Left lobe of liver (tissue), 2 donors: Measurements from ENCODE around the gene CSAG1. TPM values are rescaled to one million over a fixed set of nuclear protein-coding genes. Genes with fewer than 3 reads are reported as not detected.
"Not testable (repeated sequence)": the region's sequence is repeated elsewhere in the genome, so short reads cannot be mapped to it uniquely, and the experiment has no call there.

Source experiments
- ATAC-seq: fragments of 200-7000 bp; cut with Tn5 transposase; one replicate; pipeline ENCODE4 v1.9.1; 2020; ENCODE audit warnings: mild to moderate bottlenecking, moderate library complexity
- DNase-seq: peaks from one replicate; pipeline ENCODE4 v3.0.0-alpha.2; 2020; ENCODE audit warnings: low spot score
- total RNA-seq: library from RNA; stranded (reverse); gene quantifications from one replicate; pipeline ENCODE4 v1.2.1, GENCODE V29; 2021
- donor health status: DM: no; HTN: no; CAD: no; lungs with moderate emphysema.
- donor health status: DM: no; HTN: yes; CAD: no.

Gene CSAG1
- total RNA-seq, 1 donor from 2014 or later = not detected

DNA sequence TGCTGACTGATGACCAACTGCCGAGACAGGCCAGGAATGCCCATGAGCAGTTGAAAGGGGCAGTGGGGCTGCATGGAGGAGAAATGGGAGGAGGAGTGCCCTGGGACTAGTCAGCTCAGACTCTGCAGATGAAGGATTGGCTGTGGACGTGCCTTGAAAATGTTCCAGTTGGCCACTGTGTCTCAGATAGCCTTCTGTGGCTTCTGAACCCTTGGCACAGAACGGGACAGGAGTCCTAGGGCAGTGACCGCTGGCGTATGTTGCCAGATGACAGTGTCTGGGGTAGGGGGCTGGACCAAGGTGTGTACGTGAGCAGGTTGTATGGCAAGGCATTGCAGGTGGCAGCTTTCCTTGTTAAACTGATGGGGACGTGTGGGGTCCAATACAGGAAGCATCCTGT is 27.0 kb downstream of the CSAG1 start:
- ATAC-seq = peak; percentile 99
- not testable (repeated sequence) for DNase-seq

DNA sequence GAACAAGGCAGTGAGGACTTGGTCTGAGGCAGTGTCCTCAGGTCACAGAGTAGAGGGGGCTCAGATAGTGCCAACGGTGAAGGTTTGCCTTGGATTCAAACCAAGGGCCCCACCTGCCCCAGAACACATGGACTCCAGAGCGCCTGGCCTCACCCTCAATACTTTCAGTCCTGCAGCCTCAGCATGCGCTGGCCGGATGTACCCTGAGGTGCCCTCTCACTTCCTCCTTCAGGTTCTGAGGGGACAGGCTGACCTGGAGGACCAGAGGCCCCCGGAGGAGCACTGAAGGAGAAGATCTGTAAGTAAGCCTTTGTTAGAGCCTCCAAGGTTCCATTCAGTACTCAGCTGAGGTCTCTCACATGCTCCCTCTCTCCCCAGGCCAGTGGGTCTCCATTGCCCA is 33.1 kb downstream of the CSAG1 start:
- DNase-seq = not testable (repeated sequence)

GRCh38 chrX:152697952-152698931 is 35.3 kb downstream of the CSAG1 start, which contains the start of gene MAGEA3:
TSS of gene MAGEA3 (plus strand) at chrX:152698794. CDS start at chrX:152700833, 2,039 bp downstream.
- ATAC-seq, DNase-seq: not testable (repeated sequence)

More for the DNA sequence above, 33.1 kb downstream of the CSAG1 start:
- not testable (repeated sequence) for ATAC-seq

GRCh38 chrX:152681012-152681411 is 52.5 kb downstream of the CSAG1 start:
- peak; percentile 86 for ATAC-seq
- not testable (repeated sequence) for DNase-seq

Other genes with a start within 250 kb of the CSAG1 start
- not detected for gene GABRQ, start 95.8 kb downstream of the CSAG1 start, total RNA-seq
- gene MAGEA3, start 34.9 kb downstream of the CSAG1 start, total RNA-seq = not detected
- not detected for gene CSAG2, start 24.4 kb downstream of the CSAG1 start, total RNA-seq
- gene MAGEA2B, start 19.1 kb downstream of the CSAG1 start, total RNA-seq = not detected
- gene MAGEA12, start within 50 bp of the CSAG1 start, total RNA-seq = not detected
- gene MAGEA2, start 20.1 kb upstream of the CSAG1 start, total RNA-seq = not detected
- not detected for gene CSAG3, start 25.5 kb upstream of the CSAG1 start, total RNA-seq
- gene MAGEA6, start 36.0 kb upstream of the CSAG1 start, total RNA-seq = 0.25 TPM
- 12.2 TPM for gene CETN2, start 97.0 kb upstream of the CSAG1 start, total RNA-seq
- gene NSDHL, start 97.3 kb upstream of the CSAG1 start, total RNA-seq = 22.0 TPM
- gene ZNF185, start 164.3 kb upstream of the CSAG1 start, total RNA-seq = 0.96 TPM